HepG2 (cell line): ENCODE results near the gene CBY1. TPM values are rescaled to one million over a fixed set of nuclear protein-coding genes. Genes with fewer than 3 reads are reported as not detected.

Experiments
- ATAC-seq: fragments of 200-7000 bp; cut with Tn5 transposase; 3 replicates; pipeline ENCODE4 v1.9.1; 2020; ENCODE audit warnings: mild to moderate bottlenecking, moderate library complexity
- BruUV-seq: library from RNA; stranded (reverse); fragments of 400-500 nt; replicated peaks from 2 replicates; lab custom pipeline; 2021; lab: Mats Ljungman, UMichigan
- CTCF ChIA-PET: fragments of 300-600 bp; formaldehyde crosslinking; extraction: SDS; loops from one replicate; lab custom pipeline; 2021; ENCODE audit warnings: low total read pairs, inconsistent platforms, low intra/inter-chr PET ratio; lab: Yijun Ruan, JAX
- POLR2A ChIA-PET: fragments of 350-600 bp; sonication (Branson Sonifier 250); formaldehyde crosslinking; loops from one replicate; lab custom pipeline; 2020; ENCODE audit warnings: antibody characterized with exemption, inconsistent platforms; lab: Yijun Ruan, JAX
- DNase-seq: peaks from one replicate; pipeline ENCODE4 v3.0.0-alpha.2; 2015; ENCODE audit warnings: low spot score
- FAIRE-seq: peaks from 3 replicates; lab custom pipeline; 2011; peaks lifted over from hg19 to GRCh38; lab: Jason Lieb, UNC
- H2AFZ ChIP-seq: one replicate; pipeline ENCODE4 v1.6.1; 2011; ENCODE audit warnings: low read length, inconsistent platforms
- H3K27ac ChIP-seq: fragments of 300-600 bp; 3 replicates; pipeline ENCODE4 v1.8.0; 2011; ENCODE audit warnings: mixed run types, mild to moderate bottlenecking, mixed read lengths, low read length, inconsistent platforms; ENCODE audit not compliant: insufficient read depth; ENCODE audit errors: extremely low read length
- H3K27me3 ChIP-seq, 2 experiments: fragments of 200-600 bp in 1 of 2; 2 replicates in 1 of 2; 3 replicates in 1 of 2; pipeline versions ENCODE4 v1.6.0 to v1.8.0; 2011; ENCODE audit warnings: low read length in 2 of 2, mild to moderate bottlenecking in 2 of 2, moderate library complexity in 2 of 2, inconsistent platforms in 1 of 2; ENCODE audit not compliant: insufficient read depth in 2 of 2, control insufficient read depth in 1 of 2
- H3K36me3 ChIP-seq, 2 experiments: fragments of 200-600 bp in 1 of 2; replicated peaks in 1 of 2; 2 replicates in 1 of 2; 3 replicates in 1 of 2; pipeline versions ENCODE4 v1.5.1 to v1.8.0; 2011; ENCODE audit warnings: low read length in 2 of 2, inconsistent platforms in 1 of 2; ENCODE audit not compliant: insufficient read depth in 2 of 2, control insufficient read depth in 1 of 2
- H3K4me1 ChIP-seq: 2 replicates; pipeline ENCODE4 v1.5.1; 2012; ENCODE audit warnings: low read length, inconsistent platforms; ENCODE audit not compliant: insufficient read depth
- H3K4me2 ChIP-seq: 2 replicates; pipeline ENCODE4 v1.6.0; 2011; ENCODE audit warnings: low read depth, low read length, inconsistent platforms
- H3K4me3 ChIP-seq, 3 experiments: fragments of 200-600 bp in 1 of 3; sonication (generic), shearing (Covaris generic) in 1 of 3; replicated peaks in 1 of 3; 2 replicates each; pipeline ENCODE4 v1.5.1; 2011 to 2016; ENCODE audit warnings: low read length in 3 of 3, inconsistent platforms in 2 of 3, low read depth in 2 of 3, mild to moderate bottlenecking in 2 of 3, control low read depth in 1 of 3, mixed read lengths in 1 of 3; ENCODE audit not compliant: insufficient read depth in 1 of 3
- H3K79me2 ChIP-seq: one replicate; pipeline ENCODE4 v1.6.1; 2011; ENCODE audit warnings: low read length, inconsistent platforms; ENCODE audit not compliant: insufficient read depth
- H3K9ac ChIP-seq: 2 replicates; pipeline ENCODE4 v1.6.0; 2011; ENCODE audit warnings: mild to moderate bottlenecking, low read depth, low read length, inconsistent platforms; ENCODE audit not compliant: insufficient read depth
- H3K9me3 ChIP-seq: 2 replicates; pipeline ENCODE4 v1.5.1; 2012; ENCODE audit warnings: mild to moderate bottlenecking, low read length
- H4K20me1 ChIP-seq: 2 replicates; pipeline ENCODE4 v1.6.0; 2011; ENCODE audit warnings: inconsistent platforms, mild to moderate bottlenecking, low read length, moderate library complexity; ENCODE audit not compliant: insufficient read depth
- AHR ChIP-seq: IDR thresholded peaks from 2 replicates; pipeline ENCODE4 v1.6.1; 2018; ENCODE audit warnings: missing genetic modification reagents, missing compliant biosample characterization
- CREB1 ChIP-seq, 2 experiments: fragments of 450-650 bp in 1 of 2; IDR thresholded peaks; 2 replicates each; pipeline ENCODE4 v1.6.1; 2016 to 2017; ENCODE audit warnings: control low read depth in 1 of 2, mild to moderate bottlenecking in 1 of 2, missing compliant biosample characterization in 1 of 2, missing genetic modification characterization in 1 of 2
- MLXIP ChIP-seq: sonication (generic); formaldehyde crosslinking; IDR thresholded peaks from 2 replicates; pipeline ENCODE4 v1.9.0; 2021; ENCODE audit warnings: missing genetic modification reagents, borderline replicate concordance
- NCOA5 ChIP-seq: sonication (generic); formaldehyde crosslinking; IDR thresholded peaks from 2 replicates; pipeline ENCODE4 v1.4.0; 2020; ENCODE audit warnings: missing genetic modification reagents
- NCOR1 ChIP-seq: fragments of 200-600 bp; sonication (generic); IDR thresholded peaks from 2 replicates; pipeline ENCODE4 v1.7.0; 2017; ENCODE audit warnings: antibody characterized with exemption, low read length, borderline replicate concordance
- SAFB2 ChIP-seq: sonication (generic); formaldehyde crosslinking; IDR thresholded peaks from 2 replicates; pipeline ENCODE4 v1.5.1; 2020; ENCODE audit warnings: missing genetic modification reagents, low read depth, mild to moderate bottlenecking, borderline replicate concordance
- SRF ChIP-seq: IDR thresholded peaks from 2 replicates; pipeline ENCODE4 v1.6.1; 2011; ENCODE audit warnings: mild to moderate bottlenecking, low read depth, low read length, moderate library complexity
- TCF7 ChIP-seq: sonication (generic); IDR thresholded peaks from 2 replicates; pipeline ENCODE4 v1.6.1; 2016; ENCODE audit warnings: antibody characterized with exemption, low read depth
- TMF1 ChIP-seq: sonication (generic); formaldehyde crosslinking; IDR thresholded peaks from 2 replicates; pipeline ENCODE4 v1.8.1; 2022; ENCODE audit warnings: low read depth, missing genetic modification reagents
- ZFAT ChIP-seq: sonication (generic); formaldehyde crosslinking; conservative IDR thresholded peaks from 2 replicates; pipeline ENCODE4 v1.8.1; 2023; ENCODE audit warnings: missing genetic modification reagents, inconsistent platforms
- ZFP82 ChIP-seq: sonication (generic); formaldehyde crosslinking; IDR thresholded peaks from 2 replicates; pipeline ENCODE4 v1.5.1; 2020; ENCODE audit warnings: mild to moderate bottlenecking, missing genetic modification reagents, borderline replicate concordance
- ZFP91 ChIP-seq: sonication (generic); formaldehyde crosslinking; IDR thresholded peaks from 2 replicates; pipeline ENCODE4 v1.9.0; 2022; ENCODE audit warnings: missing genetic modification reagents, mild to moderate bottlenecking, borderline replicate concordance
- ZMAT3 ChIP-seq: sonication (generic); formaldehyde crosslinking; conservative IDR thresholded peaks from 2 replicates; pipeline ENCODE4 v1.7.0; 2021; ENCODE audit warnings: missing genetic modification reagents
- ZNF264 ChIP-seq: sonication (generic); formaldehyde crosslinking; IDR thresholded peaks from 2 replicates; pipeline ENCODE4 v1.4.0; 2020; ENCODE audit warnings: missing genetic modification reagents
- ZNF276 ChIP-seq: sonication (generic); formaldehyde crosslinking; IDR thresholded peaks from 2 replicates; pipeline ENCODE4 v1.4.0; 2020; ENCODE audit warnings: mild to moderate bottlenecking, low read depth, missing genetic modification reagents
- ZNF576 ChIP-seq: sonication (generic); formaldehyde crosslinking; IDR thresholded peaks from 2 replicates; pipeline ENCODE4 v1.4.0; 2020; ENCODE audit warnings: mild to moderate bottlenecking, missing genetic modification reagents
- ZNF737 ChIP-seq: sonication (generic); formaldehyde crosslinking; IDR thresholded peaks from 2 replicates; pipeline ENCODE4 v1.5.0; 2020; ENCODE audit warnings: missing genetic modification reagents, mild to moderate bottlenecking, borderline replicate concordance
- ZNF780A ChIP-seq: sonication (generic); formaldehyde crosslinking; IDR thresholded peaks from 2 replicates; pipeline ENCODE4 v1.8.0; 2022; ENCODE audit warnings: mild to moderate bottlenecking, missing genetic modification reagents, moderate library complexity
- WGBS: methylation state at CpG from one replicate; pipeline ENCODE4 v1.1.6; 2017; ENCODE audit warnings: low lambda C conversion rate; 5-methylcytosine and 5-hydroxymethylcytosine counted together
- in situ Hi-C: cut with HindIII; loops from 2 replicates; pipeline ENCODE4 v1.10.0; 2017; ENCODE audit warnings: low pct_unique_long_range_greater_than_20kb; ENCODE audit not compliant: extremely low pct_ligation_motif_present
- intact Hi-C: fragments of 100-400 bp; cut with micrococcal nuclease; formaldehyde crosslinking; loops from one replicate; pipeline ENCODE4 v1.10.0; 2022; ENCODE audit not compliant: unreplicated experiment
- polyA plus RNA-seq, 8 experiments: library from polyadenylated mRNA; depleted of rRNA in 3 of 8; stranded (reverse) in 7 of 8; unstranded in 1 of 8; fragments of >200 nt; fragmentation: Illumina TruSeq in 4 of 8; extraction: Trizol in 4 of 8; gene quantifications; 2 replicates each; pipeline versions ENCODE4 v1.2.1 to v1.2.3, GENCODE V29; 2011 to 2016; ENCODE audit warnings: low read depth in 4 of 8, missing spikeins in 1 of 8, mixed read lengths in 1 of 8; ENCODE audit not compliant: insufficient read depth in 1 of 8
- total RNA-seq, 5 experiments: library from RNA; depleted of rRNA; stranded (reverse); fragments of >200 nt; fragmentation: Illumina TruSeq; extraction: Trizol; gene quantifications; 2 replicates each; pipeline ENCODE4 v1.2.3, GENCODE V29; 2016; ENCODE audit warnings: low read depth in 1 of 5

CBY1 gene
- total and polyA plus RNA-seq, 2 of the 13 experiments (the other 11 are each of a cell fraction or from before 2014, with no cell fraction given), result 19.7 to 20.3 TPM

- no peaks in the 10 kb centered on the region; a peak in 1 of 5 replicates for H3K27me3 ChIP-seq
- H3K79me2 ChIP-seq, result no peaks in the 10 kb centered on the region
- H3K4me2 ChIP-seq, result no peak overlapping the region
- no peak for DNase-seq
- H3K9me3 ChIP-seq, result no peaks in the 10 kb centered on the region
- POLR2A ChIA-PET, result no interaction called here
- no peak overlapping the region for H3K4me3 ChIP-seq
- 76% methylated on average over 5 of the region's 5 CpGs for WGBS
- BruUV-seq, result no TSS peak
- no peaks in the 10 kb centered on the region for H3K36me3 ChIP-seq
- H3K27ac ChIP-seq, result no peak overlapping the region
- in situ Hi-C loops, result no loop called here
- no peaks in the 10 kb centered on the region for H4K20me1 ChIP-seq
- H3K9ac ChIP-seq, result no peak overlapping the region
- intact Hi-C loops, result no loop called here
- no peak for ATAC-seq
- no peaks in the 10 kb centered on the region for H3K4me1 ChIP-seq
- no peak overlapping the region for H2AFZ ChIP-seq
- CTCF ChIA-PET, result no interaction called here
- no peak for FAIRE-seq
- TF ChIP-seq TCF7 (no peak), MLXIP (CRISPR knock-in tag) (no peak), TMF1 (no peak), AHR (CRISPR knock-in tag) (no peak), ZNF576 (CRISPR knock-in tag) (no peak), ZFP91 (CRISPR knock-in tag) (no peak), NCOA5 (CRISPR knock-in tag) (no peak), SAFB2 (no peak), SRF (no peak), ZNF737 (CRISPR knock-in tag) (no peak), ZNF264 (CRISPR knock-in tag) (no peak), ZMAT3 (CRISPR knock-in tag) (no peak), ZFP82 (CRISPR knock-in tag) (no peak), ZFAT (no peak), ZNF780A (no peak), NCOR1 (no peak), ZNF276 (no peak), CREB1 (IDR thresholded peaks at IDR 0.05) (no peak), CREB1 (CRISPR knock-in tag; IDR thresholded peaks at IDR 0.05) (no peak)
Observed at GRCh38 chr22:38649841-38650522, 6.5 kb upstream of the CBY1 start.
